Astrocyte of the cerebellum (primary cell): ENCODE results near the gene OR2AT4.
"Not testable (repeated sequence)": the region's sequence is repeated elsewhere in the genome, so short reads cannot be mapped to it uniquely, and the experiment has no call there.

Experiments used
- DNase-seq: peaks from one replicate; pipeline ENCODE4 v3.0.0-alpha.2; 2011; ENCODE audit warnings: low read depth
- H3K4me3 ChIP-seq: 2 replicates; pipeline ENCODE4 v1.5.1; 2011; ENCODE audit warnings: mild to moderate bottlenecking, low read depth, low read length, moderate library complexity
- CTCF ChIP-seq: IDR thresholded peaks from 2 replicates; pipeline ENCODE4 v1.5.1; 2012; ENCODE audit warnings: low read length, low read depth, moderate library complexity, mild to moderate bottlenecking; ENCODE audit errors: missing control alignments
- in situ Hi-C: cut with HindIII; loops from 2 replicates; pipeline ENCODE4 v1.10.0; 2017; ENCODE audit warnings: low sequenced_read_pairs

The OR2AT4 gene

GRCh38 chr11:75055511-75055910 is 41.2 kb downstream of the OR2AT4 start:
- in situ Hi-C loops, result no loop called here
- H3K4me3 ChIP-seq, result no peak overlapping the region
- no peak for DNase-seq
- TF ChIP-seq CTCF, result no peak

- in situ Hi-C loops, result no loop called here
- DNase-seq, result no peak
- no peak overlapping the region for H3K4me3 ChIP-seq
- no peak for TF ChIP-seq CTCF
Observed at GRCh38 chr11:75052457-75052856, 44.2 kb downstream of the OR2AT4 start.

- no peak overlapping the region for H3K4me3 ChIP-seq
- in situ Hi-C loops, result no loop called here
- DNase-seq, result no peak
- no peak for TF ChIP-seq CTCF
Observed at GRCh38 chr11:75051043-75051442, 45.6 kb downstream of the OR2AT4 start.

GRCh38 chr11:75050516-75050915 is 46.2 kb downstream of the OR2AT4 start:
- no peak for TF ChIP-seq CTCF
- no peak overlapping the region for H3K4me3 ChIP-seq
- DNase-seq, result no peak
- in situ Hi-C loops, result no loop called here

GRCh38 chr11:75049501-75050266 is 47.0 kb downstream of the OR2AT4 start:
- in situ Hi-C loops, DNase-seq, H3K4me3 ChIP-seq: not testable (repeated sequence)

- DNase-seq, result no peak
- in situ Hi-C loops, result no loop called here
- no peak for TF ChIP-seq CTCF
- H3K4me3 ChIP-seq, result no peak overlapping the region
Observed at GRCh38 chr11:75047191-75047590, 49.5 kb downstream of the OR2AT4 start.

- H3K4me3 ChIP-seq, in situ Hi-C loops, DNase-seq: not testable (repeated sequence)
Observed at GRCh38 chr11:75046668-75047067, 50.0 kb downstream of the OR2AT4 start.

GRCh38 chr11:75044381-75045170 is 52.1 kb downstream of the OR2AT4 start:
- H3K4me3 ChIP-seq, in situ Hi-C loops, DNase-seq: not testable (repeated sequence)

- DNase-seq, H3K4me3 ChIP-seq, in situ Hi-C loops: not testable (repeated sequence)
Observed at GRCh38 chr11:75041821-75042220, 54.9 kb downstream of the OR2AT4 start.
